Left lung (tissue), 10 donors: Measurements from ENCODE around the gene SDF2L1. TPM values are rescaled to one million over a fixed set of nuclear protein-coding genes. Genes with fewer than 3 reads are reported as not detected.

Experiments
- ATAC-seq: fragments of 200-7000 bp; cut with Tn5 transposase; one replicate; pipeline ENCODE4 v1.9.1; 2020; ENCODE audit warnings: moderate library complexity
- DNase-seq, 4 donors: peaks; one replicate each; pipeline ENCODE4 v3.0.0-alpha.2; 2013 to 2020
- H3K27ac ChIP-seq, 2 donors: fragments of 200-600 bp; sonication (generic) in 1 of 2; one replicate each; pipeline versions ENCODE4 v1.5.0 to v1.8.0; 2020 to 2021
- H3K27me3 ChIP-seq, 2 donors: fragments of 200-600 bp; sonication (generic) in 1 of 2; one replicate each; pipeline versions ENCODE4 v1.5.0 to v1.8.0; 2020 to 2021
- H3K36me3 ChIP-seq, 2 donors: fragments of 200-600 bp; sonication (generic) in 1 of 2; one replicate each; pipeline versions ENCODE4 v1.5.0 to v1.8.0; 2020 to 2021
- H3K4me1 ChIP-seq, 2 donors: fragments of 200-600 bp; one replicate each; pipeline ENCODE4 v1.8.0; 2021
- H3K4me3 ChIP-seq, 2 donors: fragments of 200-600 bp; sonication (generic) in 1 of 2; one replicate each; pipeline versions ENCODE4 v1.5.0 to v1.8.0; 2020 to 2021; ENCODE audit warnings: mild to moderate bottlenecking in 1 of 2
- H3K9me3 ChIP-seq, 2 donors: fragments of 200-600 bp; sonication (generic) in 1 of 2; one replicate each; pipeline versions ENCODE4 v1.5.0 to v1.8.0; 2020 to 2021
- CTCF ChIP-seq, 2 donors: fragments of 200-600 bp; sonication (generic) in 1 of 2; IDR thresholded peaks; one replicate each; pipeline versions ENCODE4 v1.5.0 to v1.8.0; 2021; ENCODE audit warnings: antibody characterized with exemption in 2 of 2
- intact Hi-C, 2 donors: fragments of 100-400 bp; cut with DNase I; formaldehyde crosslinking; loops; one replicate each; pipeline versions ENCODE4 v1.11.2 to v1.14.2; 2022
- polyA plus RNA-seq, 6 donors: library from polyadenylated mRNA; unstranded; fragments of 120-200 nt; gene quantifications; one replicate each; pipeline ENCODE4 v1.2.1, GENCODE V29; 2013; ENCODE audit not compliant: insufficient read length in 6 of 6
- total RNA-seq, 2 donors: library from RNA; stranded (reverse); fragmentation: NEBNext Ultra II Directional; extraction: Animal tissue kit (Norgen Biotek cat#: 25700); gene quantifications; one replicate each; pipeline ENCODE4 v1.2.1, GENCODE V29; 2021
- donor health status: DM: no; HTN: yes; CAD: no.
- donor health status: DM: no; HTN: no; CAD: no.

SDF2L1 gene
- total and polyA plus RNA-seq, 8 donors = 11.9 to 82.1 (median 16.7) TPM

GRCh38 chr22:21646608-21647590 lies 4.8 kb downstream of the SDF2L1 start:
- intact Hi-C loops = no loop called here
- Histone ChIP-seq H3K36me3 (peaks cover 0 to 60% of the 10 kb centered on the region in 2 donors), H3K9me3 (no peaks in the 10 kb centered on the region), H3K4me1 (peaks cover 14 to 42% of the 10 kb centered on the region in 2 donors), H3K27ac (no peak overlapping the region), H3K4me3 (no peak overlapping the region), H3K27me3 (no peaks in the 10 kb centered on the region)
- peak; percentile 61 to 80 for TF ChIP-seq CTCF (IDR thresholded peaks at IDR 0.05)
- ATAC-seq = peak; percentile 43
- DNase-seq = peak in 3 of 4 donors; percentile 65 to 85 (median 70)

- intact Hi-C loops = no loop called here
- Histone ChIP-seq H3K36me3 (peaks cover 0 to 41% of the 10 kb centered on the region in 2 donors), H3K4me1 (peaks cover 7 to 36% of the 10 kb centered on the region in 2 donors), H3K27me3 (peaks cover 0 to 7% of the 10 kb centered on the region in 2 donors), H3K4me3 (no peak overlapping the region), H3K27ac (no peak overlapping the region), H3K9me3 (no peaks in the 10 kb centered on the region)
- TF ChIP-seq CTCF (IDR thresholded peaks at IDR 0.05) = no peak
- DNase-seq (no peak), ATAC-seq (no peak)
Measured at GRCh38 chr22:21650280-21650679, 8.2 kb downstream of the SDF2L1 start.

GRCh38 chr22:21650823-21651520 lies 8.9 kb downstream of the SDF2L1 start:
- peaks cover 0 to 34% of the 10 kb centered on the region in 2 donors for H3K36me3 ChIP-seq
- intact Hi-C loops = no loop called here
- ATAC-seq = no peak
- H3K27me3 ChIP-seq = peaks cover 0 to 7% of the 10 kb centered on the region in 2 donors
- no peaks in the 10 kb centered on the region for H3K9me3 ChIP-seq
- H3K4me3 ChIP-seq = peak overlapping the region; percentile 59 to 70
- no peak for DNase-seq
- peaks cover 7 to 36% of the 10 kb centered on the region in 2 donors for H3K4me1 ChIP-seq
- TF ChIP-seq CTCF (IDR thresholded peaks at IDR 0.05) = no peak
- peak overlapping the region in 1 of 2 donors; percentile 40 for H3K27ac ChIP-seq

- Histone ChIP-seq H3K36me3 (peaks cover 0 to 28% of the 10 kb centered on the region in 2 donors), H3K4me1 (peaks cover 7 to 30% of the 10 kb centered on the region in 2 donors), H3K27ac (peak overlapping the region in 1 of 2 donors; percentile 40), H3K4me3 (peak overlapping the region; percentile 59 to 70), H3K27me3 (peaks cover 0 to 7% of the 10 kb centered on the region in 2 donors), H3K9me3 (no peaks in the 10 kb centered on the region)
- intact Hi-C loops = no loop called here
- no peak for TF ChIP-seq CTCF (IDR thresholded peaks at IDR 0.05)
- ATAC-seq (peak; percentile 23), DNase-seq (no peak)
Measured at GRCh38 chr22:21651521-21652009, 9.5 kb downstream of the SDF2L1 start.
